HG02852 (cell line): ENCODE results near the gene KCNH2.
"Not testable (repeated sequence)": the region's sequence is repeated elsewhere in the genome, so short reads cannot be mapped to it uniquely, and the experiment has no call there.

Experiments
- ATAC-seq: cut with Tn5 transposase; IDR thresholded peaks from one replicate; pipeline ENCODE4 v1.9.1; 2021; ENCODE audit warnings: mild to moderate bottlenecking, moderate library complexity; ENCODE audit not compliant: unreplicated experiment

Gene KCNH2

DNA sequence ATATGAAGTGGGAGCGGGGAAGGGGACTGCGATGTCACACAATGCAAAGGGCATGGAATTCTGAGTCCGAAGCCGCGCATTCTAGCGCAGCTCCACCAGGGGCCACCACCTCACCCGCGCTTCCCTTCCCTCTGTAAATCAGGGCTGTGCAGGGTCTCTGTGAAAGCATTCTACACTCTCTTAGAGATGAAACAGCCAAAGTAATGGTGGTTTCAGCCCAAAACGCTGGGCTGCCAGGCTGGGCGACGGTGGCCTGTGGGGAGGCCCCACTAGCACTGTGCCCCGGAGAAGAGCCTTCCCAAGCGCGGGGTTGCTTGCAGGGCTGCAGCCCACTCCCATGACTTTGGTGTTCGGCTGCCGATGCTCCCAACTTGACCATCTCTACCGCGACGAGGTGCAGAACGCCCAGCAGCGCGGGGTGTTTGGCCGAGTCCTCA is 34.8 kb upstream of the KCNH2 start:
- ATAC-seq: no peak

DNA sequence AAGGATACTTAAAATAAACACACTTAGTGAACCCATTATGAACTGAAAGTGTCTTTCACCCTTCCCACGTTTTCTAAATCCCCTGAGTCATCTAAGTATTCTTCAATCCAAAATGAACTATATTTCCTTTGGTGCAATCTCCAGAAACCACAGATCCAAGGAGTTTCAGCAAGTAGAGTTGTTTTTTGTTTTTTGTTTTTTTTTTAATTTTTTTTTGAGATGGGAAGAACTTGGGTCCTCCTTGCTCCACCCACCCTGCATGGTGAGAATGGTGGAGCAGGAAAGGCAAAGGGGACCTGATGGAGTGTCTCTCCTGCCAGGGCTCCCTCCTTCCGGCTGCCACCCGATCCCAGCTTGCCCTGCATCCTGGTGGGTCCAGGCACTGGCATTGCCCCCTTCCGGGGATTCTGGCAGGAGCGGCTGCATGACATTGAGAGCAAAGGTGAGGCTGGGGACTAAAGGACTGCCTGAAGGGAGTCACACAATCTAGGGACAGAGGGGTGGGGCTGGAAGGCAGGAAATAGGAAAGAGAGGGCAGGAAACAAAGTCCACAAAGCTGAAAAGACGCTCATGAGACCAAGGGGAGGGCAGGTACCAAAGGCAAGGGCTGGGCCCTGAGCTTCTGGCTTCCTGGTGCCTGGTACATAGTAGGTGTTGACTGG is 34.0 kb upstream of the KCNH2 start:
- no peak for ATAC-seq

DNA sequence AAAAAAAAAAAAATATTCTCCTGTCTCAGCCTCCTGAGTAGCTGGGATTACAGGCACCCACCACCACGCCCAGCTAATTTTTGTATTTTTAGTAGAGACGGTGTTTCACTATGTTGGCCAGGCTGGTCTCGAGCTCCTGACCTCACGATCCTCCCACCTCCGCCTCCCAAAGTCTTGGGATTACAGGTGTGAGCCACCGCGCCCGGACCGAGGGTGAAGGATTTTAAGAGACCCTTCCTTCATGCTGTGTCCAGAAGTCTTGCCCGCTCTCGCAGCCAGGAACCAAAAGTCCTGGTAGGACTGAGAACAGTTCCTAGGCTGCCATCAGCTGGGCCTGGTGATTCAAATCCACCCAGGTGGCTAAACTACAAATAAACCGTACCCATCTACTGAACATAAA is 33.5 kb upstream of the KCNH2 start:
- not testable (repeated sequence) for ATAC-seq

DNA sequence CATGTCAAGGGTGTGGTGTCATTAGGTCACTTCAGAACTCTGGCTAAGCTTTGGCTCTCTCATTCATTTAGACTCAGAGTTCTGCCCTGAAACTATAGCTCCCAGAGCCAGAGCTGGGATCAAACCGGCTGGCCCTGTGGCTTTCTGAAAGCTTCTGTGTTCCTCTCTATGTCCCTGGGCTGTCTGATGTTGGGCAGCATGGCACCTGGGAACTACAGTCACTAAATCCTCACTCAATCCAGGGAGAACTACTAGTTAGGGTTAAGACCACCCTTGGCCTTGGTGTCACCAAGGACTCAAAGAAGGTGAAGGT is 32.9 kb upstream of the KCNH2 start:
- no peak for ATAC-seq

DNA sequence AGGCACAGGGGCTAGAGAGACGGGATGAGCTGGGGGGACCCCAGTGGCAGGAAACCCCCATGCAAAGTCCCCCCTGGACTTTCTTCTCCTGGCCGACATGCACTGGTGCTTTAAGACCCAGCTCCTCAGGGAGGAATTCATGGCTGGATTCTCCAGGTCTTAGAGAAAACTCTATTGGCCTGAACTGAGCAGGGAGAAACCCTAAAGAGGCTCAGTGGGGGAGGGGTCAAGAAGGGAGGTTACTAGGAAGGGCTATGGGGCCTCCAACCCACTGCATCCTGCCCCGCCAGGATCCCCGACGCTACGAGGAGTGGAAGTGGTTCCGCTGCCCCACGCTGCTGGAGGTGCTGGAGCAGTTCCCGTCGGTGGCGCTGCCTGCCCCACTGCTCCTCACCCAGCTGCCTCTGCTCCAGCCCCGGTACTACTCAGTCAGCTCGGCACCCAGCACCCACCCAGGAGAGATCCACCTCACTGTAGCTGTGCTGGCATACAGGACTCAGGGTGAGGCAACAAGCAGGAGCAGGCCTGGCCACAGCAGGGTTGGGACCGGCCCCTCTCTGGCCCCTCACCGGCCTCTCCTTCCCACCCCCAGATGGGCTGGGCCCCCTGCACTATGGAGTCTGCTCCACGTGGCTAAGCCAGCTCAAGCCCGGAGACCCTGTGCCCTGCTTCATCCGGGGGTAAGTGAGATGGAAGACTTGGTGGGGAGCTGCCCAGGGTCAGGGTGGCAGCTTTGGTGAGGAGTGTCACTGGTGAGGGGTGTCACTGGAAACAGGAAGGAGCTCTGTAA is 32.4 kb upstream of the KCNH2 start:
- no peak for ATAC-seq

DNA sequence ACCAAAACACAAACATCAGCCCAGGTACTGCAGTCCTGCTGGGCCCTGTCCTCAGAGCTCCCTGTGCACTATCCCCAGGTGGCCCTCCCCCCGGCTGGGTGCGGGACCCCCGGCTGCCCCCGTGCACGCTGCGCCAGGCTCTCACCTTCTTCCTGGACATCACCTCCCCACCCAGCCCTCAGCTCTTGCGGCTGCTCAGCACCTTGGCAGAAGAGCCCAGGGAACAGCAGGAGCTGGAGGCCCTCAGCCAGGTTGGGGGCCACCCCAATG is 31.9 kb upstream of the KCNH2 start:
- ATAC-seq: no peak

DNA sequence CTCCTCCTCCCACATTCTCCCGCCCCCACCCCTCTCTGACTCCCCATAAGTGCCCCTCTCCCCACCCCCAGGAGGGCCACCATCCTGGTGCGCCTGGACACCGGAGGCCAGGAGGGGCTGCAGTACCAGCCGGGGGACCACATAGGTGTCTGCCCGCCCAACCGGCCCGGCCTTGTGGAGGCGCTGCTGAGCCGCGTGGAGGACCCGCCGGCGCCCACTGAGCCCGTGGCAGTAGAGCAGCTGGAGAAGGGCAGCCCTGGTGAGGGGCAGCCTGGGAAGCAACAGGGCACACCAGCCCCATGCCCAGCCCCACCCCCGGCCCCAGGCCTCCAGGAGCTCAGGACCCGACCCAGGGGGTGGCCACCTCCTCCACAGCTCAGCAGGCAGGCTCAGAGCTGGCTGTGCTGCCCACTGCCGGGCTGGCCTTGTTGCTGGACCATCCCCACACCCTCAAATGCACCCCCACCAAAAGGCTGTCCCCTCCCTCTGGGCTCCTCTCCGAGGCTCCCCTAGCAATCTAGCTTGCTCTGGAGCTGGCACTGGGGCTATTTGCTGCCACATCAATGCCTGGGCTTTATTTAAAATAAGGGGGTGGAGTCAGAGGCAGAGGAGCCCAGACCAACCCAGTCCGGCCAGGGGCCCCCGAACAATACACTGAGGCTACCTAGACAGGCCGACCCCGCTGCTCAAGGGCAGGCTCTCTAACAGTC is 31.4 kb upstream of the KCNH2 start:
- no peak for ATAC-seq

DNA sequence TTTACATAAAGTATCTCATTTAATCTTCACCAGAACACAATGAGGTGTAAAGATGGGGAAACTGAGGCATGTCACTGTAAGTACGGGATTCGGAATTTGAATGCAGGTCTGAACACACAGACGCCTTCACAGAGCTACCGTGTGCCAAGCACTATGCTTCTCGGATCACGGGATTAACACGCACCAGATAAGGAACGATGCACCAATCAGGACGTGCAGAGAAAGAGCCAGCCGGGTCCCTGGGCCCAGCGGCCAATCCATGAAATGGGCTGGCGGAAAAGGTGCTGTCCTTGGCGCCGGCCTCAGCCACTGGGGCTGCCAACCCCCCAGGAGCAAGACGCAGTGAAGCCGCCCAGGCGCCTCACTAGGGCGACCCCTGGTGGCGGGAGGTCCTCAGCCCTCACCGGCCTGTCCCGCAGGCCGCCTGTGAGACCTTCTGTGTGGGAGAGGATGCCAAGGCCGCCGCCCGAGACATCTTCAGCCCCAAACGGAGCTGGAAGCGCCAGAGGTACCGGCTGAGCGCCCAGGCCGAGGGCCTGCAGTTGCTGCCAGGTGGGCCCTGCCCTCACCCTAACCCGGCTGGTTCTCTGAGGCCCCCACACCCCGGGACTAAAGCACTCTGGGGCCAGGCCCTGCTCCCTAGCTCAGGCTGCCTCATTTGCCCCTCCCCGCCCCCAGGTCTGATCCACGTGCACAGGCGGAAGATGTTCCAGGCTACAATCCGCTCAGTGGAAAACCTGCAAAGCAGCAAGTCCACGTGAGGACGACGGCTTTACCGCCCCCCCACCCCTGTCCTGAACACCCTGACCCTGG is 30.6 kb upstream of the KCNH2 start:
- ATAC-seq: peak; percentile 70

DNA sequence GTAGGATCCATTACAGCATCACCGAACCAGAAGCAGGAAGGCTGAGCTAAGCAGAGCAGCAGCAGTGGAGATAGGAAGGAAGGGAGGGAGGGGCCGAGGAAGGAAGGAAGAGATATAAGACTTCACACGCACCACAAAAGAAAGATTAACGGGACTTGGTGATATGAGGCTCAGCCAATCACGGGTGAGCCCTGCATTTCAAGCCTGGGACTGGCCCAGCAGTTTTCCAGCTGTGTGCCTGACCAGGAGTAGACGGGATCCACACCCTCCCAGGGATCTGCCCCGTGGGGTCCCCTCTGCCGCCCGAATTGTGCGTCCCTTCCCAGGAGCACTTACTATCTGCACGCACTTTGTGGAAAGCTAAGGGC is 30.0 kb upstream of the KCNH2 start:
- ATAC-seq: no peak

DNA sequence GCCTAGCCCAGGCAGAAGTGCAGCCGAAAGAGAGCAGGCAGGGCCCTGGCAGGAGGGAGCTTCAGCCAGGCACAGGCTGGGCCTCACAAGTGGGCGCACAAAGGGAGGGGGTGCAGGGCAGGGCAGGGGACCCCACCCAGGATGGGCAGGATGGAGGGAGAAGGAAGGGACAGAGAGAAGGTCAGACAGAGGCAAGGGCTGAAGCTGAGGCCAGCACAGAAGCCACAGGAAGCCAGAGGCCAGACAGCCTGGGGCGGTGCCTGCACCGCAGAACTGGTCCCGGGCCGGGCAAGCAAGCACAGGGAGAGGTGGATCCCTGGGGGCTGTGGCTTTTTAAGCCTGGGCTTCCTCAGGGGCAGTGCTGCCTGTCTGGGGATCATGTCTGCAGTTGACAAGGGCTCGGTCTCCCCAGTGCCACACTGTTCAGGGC is 29.4 kb upstream of the KCNH2 start:
- no peak for ATAC-seq

DNA sequence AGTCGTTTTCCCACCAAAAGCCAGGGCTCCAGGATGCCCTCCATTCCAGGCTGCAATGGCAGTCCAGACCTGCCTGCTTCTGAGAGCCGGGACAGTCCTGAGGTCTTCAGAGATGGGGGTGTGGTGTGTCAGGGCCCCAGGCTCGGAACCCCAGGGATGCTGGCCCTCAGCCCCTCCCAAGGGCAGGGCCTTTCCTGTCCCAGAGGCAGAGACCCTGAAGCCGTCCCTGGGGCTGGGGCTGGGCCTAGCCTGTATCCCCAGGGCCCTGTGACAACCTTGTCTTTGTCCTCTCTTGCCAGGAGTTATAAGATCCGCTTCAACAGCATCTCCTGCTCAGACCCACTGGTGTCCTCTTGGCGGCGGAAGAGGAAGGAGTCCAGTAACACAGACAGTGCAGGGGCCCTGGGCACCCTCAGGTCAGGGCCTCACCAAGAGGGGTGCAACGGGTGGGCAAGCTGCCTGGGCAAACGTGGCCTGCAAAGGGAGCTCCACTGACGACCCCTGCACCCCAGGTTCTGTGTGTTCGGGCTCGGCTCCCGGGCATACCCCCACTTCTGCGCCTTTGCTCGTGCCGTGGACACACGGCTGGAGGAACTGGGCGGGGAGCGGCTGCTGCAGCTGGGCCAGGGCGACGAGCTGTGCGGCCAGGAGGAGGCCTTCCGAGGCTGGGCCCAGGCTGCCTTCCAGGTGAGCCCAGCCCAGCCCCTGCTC is 28.6 kb upstream of the KCNH2 start:
- no peak for ATAC-seq

DNA sequence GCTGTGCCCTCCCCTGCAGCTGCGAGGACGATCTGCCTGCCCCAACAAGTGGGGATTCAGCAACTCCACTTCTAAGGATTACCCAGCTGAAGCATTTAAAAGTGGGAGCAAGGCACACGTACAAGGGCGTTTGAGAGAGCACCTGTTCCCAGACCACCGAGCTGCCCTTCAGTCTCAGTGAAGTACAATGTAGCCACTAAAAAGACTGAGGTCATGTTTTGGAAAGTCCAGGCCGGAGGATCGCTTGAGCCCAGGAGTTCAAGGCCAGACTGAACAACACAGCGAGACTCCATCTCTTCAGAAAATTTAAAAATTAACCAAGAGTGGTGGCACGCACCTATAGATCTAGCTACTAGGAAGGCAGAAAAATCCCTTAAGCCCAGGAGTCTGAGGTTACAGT is 27.4 kb upstream of the KCNH2 start:
- ATAC-seq: no peak

DNA sequence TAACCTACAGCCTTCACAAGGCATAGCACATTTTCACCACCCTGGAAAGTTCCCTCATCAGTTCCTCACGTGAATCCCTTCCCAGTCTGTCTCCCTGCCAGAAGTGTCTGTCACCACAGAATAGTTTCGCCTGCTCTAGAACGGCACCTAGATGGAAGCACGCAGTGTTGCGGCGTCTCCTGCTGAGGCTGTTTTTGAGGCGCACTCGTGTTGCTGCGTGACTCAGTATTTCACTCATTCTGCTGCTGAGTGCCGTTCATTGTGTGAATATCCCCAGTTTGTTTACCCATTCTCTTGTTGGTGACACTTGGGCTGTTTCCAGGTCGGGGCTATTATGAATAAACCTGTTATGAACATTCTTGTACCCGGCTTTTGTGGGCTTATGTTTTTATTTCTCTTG is 25.5 kb upstream of the KCNH2 start:
- no peak for ATAC-seq

DNA sequence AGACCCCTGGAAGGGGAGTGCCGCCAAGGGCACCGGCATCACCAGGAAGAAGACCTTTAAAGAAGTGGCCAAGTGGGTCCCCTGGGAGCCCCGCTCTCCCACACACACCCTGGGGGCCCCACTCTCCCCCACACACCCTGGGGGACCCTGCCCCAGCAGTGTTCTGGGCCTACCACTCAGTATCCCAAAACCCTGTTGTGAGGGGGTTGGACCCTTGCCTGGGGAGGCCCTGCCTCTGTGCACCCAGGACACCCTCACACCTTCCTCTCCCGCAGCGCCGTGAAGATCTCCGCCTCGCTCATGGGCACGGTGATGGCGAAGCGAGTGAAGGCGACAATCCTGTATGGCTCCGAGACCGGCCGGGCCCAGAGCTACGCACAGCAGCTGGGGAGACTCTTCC is 23.4 kb upstream of the KCNH2 start:
- no peak for ATAC-seq

DNA sequence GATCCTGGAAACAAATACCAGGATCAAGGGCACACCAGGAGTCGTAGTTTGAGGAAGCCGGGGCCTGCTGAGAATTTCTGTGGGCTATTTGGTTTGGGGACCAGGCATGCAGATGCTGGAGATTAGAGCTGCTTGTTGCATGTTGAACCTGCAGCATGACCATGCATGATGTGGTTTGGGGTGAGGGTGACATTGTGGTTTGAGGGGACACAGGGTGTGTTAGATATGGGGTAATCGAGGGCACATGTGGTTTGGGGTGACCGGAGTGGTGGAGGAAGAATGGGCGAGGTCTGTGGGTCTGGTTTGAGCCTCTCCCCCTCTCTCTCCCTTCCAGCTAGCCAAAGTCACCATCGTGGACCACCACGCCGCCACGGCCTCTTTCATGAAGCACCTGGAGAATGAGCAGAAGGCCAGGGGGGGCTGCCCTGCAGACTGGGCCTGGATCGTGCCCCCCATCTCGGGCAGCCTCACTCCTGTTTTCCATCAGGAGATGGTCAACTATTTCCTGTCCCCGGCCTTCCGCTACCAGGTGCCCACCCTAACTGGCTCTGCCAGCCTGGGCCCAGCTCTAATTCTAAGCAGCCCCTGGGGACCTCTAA is 22.9 kb upstream of the KCNH2 start:
- ATAC-seq: no peak

DNA sequence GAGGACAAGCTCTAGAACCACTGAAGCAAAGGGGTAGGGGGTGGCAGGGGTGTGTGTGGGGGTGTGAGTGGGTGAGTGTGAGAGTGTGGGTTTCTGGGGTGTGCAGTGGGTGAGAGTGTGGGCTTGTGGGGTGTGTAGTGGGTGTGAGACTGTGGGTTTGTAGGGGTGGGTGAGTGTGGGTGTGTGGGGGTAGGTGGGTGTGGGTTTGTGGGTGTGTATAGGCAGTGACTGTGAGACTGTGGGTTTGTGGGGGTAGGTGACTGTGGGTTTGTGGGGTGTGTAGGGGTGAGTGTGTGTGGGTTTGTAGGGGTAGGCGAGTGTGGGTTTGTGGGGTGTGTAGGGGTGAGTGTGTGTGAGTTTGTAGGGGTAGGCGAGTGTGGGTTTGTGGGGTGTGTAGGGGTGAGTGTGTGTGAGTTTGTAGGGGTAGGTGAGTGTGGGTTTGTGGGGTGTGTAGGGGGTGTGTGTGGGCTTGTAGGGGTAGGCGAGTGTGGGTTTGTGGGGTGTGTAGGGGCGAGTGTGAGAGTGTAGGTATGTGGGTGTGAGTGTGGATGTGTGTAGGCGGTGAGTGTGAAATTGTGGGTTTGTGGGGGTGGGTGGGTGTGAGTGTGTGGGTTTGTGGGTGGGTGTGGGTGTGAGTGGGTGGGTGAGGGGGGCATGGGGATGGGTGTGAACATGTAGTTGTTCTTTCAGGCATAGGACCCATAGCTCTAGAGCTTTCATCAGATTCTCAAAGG is 21.5 kb upstream of the KCNH2 start:
- ATAC-seq: no peak

DNA sequence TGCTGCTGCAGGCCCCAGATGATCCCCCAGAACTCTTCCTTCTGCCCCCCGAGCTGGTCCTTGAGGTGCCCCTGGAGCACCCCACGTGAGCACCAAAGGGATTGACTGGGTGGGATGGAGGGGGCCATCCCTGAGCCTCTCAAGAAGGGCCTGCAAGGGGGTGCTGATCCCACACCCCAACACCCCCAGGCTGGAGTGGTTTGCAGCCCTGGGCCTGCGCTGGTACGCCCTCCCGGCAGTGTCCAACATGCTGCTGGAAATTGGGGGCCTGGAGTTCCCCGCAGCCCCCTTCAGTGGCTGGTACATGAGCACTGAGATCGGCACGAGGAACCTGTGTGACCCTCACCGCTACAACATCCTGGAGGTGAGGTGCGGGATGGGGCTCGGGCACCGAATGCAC is 20.9 kb upstream of the KCNH2 start:
- ATAC-seq: no peak

DNA sequence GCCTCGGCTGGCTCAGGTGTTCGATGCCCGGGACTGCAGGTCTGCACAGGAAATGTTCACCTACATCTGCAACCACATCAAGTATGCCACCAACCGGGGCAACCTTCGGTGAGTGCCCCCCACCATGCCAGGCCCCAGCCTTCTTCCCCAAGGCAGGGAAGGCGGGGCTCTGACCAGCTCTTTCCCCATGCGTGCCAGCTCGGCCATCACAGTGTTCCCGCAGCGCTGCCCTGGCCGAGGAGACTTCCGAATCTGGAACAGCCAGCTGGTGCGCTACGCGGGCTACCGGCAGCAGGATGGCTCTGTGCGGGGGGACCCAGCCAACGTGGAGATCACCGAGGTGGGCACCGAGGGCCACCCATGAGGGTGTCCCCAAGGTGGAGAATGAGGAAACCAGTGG is 20.2 kb upstream of the KCNH2 start:
- no peak for ATAC-seq

DNA sequence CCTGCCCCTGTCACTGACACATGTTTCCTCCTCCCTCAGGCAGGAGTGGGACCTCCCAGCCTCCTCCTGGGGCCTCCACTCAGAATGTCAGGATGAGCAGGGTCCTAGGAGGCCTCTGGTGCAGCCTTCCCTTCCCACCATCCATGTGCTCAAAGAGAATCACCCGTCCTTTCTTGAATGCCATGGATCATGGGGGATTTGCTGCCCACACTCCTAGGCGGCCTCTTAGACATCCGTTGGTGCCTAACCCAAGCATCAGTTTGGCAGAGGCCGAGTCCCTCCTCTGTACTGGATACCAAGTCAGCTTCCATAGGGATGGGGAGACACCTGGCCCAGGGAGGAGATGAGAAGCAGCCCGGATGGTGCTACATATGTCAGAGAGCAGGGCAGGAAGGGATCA is 19.7 kb upstream of the KCNH2 start:
- ATAC-seq: no peak

DNA sequence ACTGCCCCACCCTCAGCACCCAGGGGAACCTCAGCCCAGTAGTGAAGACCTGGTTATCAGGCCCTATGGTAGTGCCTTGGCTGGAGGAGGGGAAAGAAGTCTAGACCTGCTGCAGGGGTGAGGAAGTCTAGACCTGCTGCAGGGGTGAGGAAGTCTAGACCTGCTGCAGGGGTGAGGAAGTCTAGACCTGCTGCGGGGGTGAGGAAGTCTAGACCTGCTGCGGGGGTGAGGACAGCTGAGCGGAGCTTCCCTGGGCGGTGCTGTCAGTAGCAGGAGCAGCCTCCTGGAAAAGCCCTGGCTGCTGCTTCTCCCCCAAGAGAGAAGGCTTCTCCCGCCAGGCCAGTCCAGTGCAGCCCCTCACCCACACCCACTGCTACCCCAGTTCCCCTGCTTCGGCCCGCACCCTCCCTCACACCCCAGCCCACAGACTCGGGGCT is 19.0 kb upstream of the KCNH2 start:
- ATAC-seq: no peak
